IPS-18c (cell line): Measurements from ENCODE around the gene GALNT2.

Experiments
- H3K4me3 ChIP-seq: 2 replicates; pipeline ENCODE4 v1.7.0; 2013; ENCODE audit warnings: low read depth, mild to moderate bottlenecking, low read length, moderate library complexity; ENCODE audit not compliant: insufficient read depth
- H3K9me3 ChIP-seq: one replicate; pipeline ENCODE4 v1.6.1; 2013; ENCODE audit warnings: mild to moderate bottlenecking, low read length, moderate library complexity; ENCODE audit not compliant: control insufficient read depth, insufficient read depth

GALNT2 gene

GRCh38 chr1:230230948-230231773 is 164.1 kb downstream of the GALNT2 start:
- no peak overlapping the region for H3K4me3 ChIP-seq

GRCh38 chr1:230231774-230232145 is 164.7 kb downstream of the GALNT2 start:
- H3K9me3 ChIP-seq: no peaks in the 10 kb centered on the region
- H3K4me3 ChIP-seq: no peak overlapping the region

More at GRCh38 chr1:230230948-230231773, 164.1 kb downstream of the GALNT2 start:
- no peaks in the 10 kb centered on the region for H3K9me3 ChIP-seq

GRCh38 chr1:230232371-230232771 is 165.3 kb downstream of the GALNT2 start:
- no peaks in the 10 kb centered on the region for H3K9me3 ChIP-seq
- H3K4me3 ChIP-seq: no peak overlapping the region

- Histone ChIP-seq H3K4me3 (no peak overlapping the region), H3K9me3 (no peaks in the 10 kb centered on the region)
Observed at GRCh38 chr1:230233786-230234185, 166.7 kb downstream of the GALNT2 start.

- no peaks in the 10 kb centered on the region for H3K9me3 ChIP-seq
- H3K4me3 ChIP-seq: no peak overlapping the region
Observed at GRCh38 chr1:230235876-230236275, 168.8 kb downstream of the GALNT2 start.

- no peaks in the 10 kb centered on the region for H3K9me3 ChIP-seq
- no peak overlapping the region for H3K4me3 ChIP-seq
Observed at GRCh38 chr1:230236301-230237008, 169.4 kb downstream of the GALNT2 start.

- H3K4me3 ChIP-seq: no peak overlapping the region
- no peaks in the 10 kb centered on the region for H3K9me3 ChIP-seq
Observed at GRCh38 chr1:230237009-230237370, 170.0 kb downstream of the GALNT2 start.

GRCh38 chr1:230237805-230238204 is 170.8 kb downstream of the GALNT2 start:
- Histone ChIP-seq H3K9me3 (no peaks in the 10 kb centered on the region), H3K4me3 (no peak overlapping the region)

- no peaks in the 10 kb centered on the region for H3K9me3 ChIP-seq
- H3K4me3 ChIP-seq: no peak overlapping the region
Observed at GRCh38 chr1:230240446-230241086, 173.5 kb downstream of the GALNT2 start.

- Histone ChIP-seq H3K9me3 (no peaks in the 10 kb centered on the region), H3K4me3 (no peak overlapping the region)
Observed at GRCh38 chr1:230242326-230242725, 175.3 kb downstream of the GALNT2 start.

GRCh38 chr1:230243146-230243545 is 176.1 kb downstream of the GALNT2 start:
- no peaks in the 10 kb centered on the region for H3K9me3 ChIP-seq
- no peak overlapping the region for H3K4me3 ChIP-seq

- H3K4me3 ChIP-seq: no peak overlapping the region
- H3K9me3 ChIP-seq: no peaks in the 10 kb centered on the region
Observed at GRCh38 chr1:230243583-230244353, 176.7 kb downstream of the GALNT2 start.

GRCh38 chr1:230246551-230246950 is 179.5 kb downstream of the GALNT2 start:
- H3K9me3 ChIP-seq: no peaks in the 10 kb centered on the region
- H3K4me3 ChIP-seq: no peak overlapping the region

- Histone ChIP-seq H3K9me3 (no peaks in the 10 kb centered on the region), H3K4me3 (no peak overlapping the region)
Observed at GRCh38 chr1:230248016-230248888, 181.2 kb downstream of the GALNT2 start.

GRCh38 chr1:230248889-230249270 is 181.8 kb downstream of the GALNT2 start:
- Histone ChIP-seq H3K4me3 (no peak overlapping the region), H3K9me3 (no peaks in the 10 kb centered on the region)

- Histone ChIP-seq H3K4me3 (no peak overlapping the region), H3K9me3 (no peaks in the 10 kb centered on the region)
Observed at GRCh38 chr1:230249695-230250480, 182.8 kb downstream of the GALNT2 start.
